GM18867 (cell line): ENCODE results near the gene BPHL.
"Not testable (repeated sequence)": the region's sequence is repeated elsewhere in the genome, so short reads cannot be mapped to it uniquely, and the experiment has no call there.

Source experiments
- ATAC-seq: cut with Tn5 transposase; IDR thresholded peaks from one replicate; pipeline ENCODE4 v1.9.1; 2021; ENCODE audit warnings: mild to moderate bottlenecking, moderate library complexity; ENCODE audit not compliant: unreplicated experiment

BPHL gene

GRCh38 chr6:3118353-3119039 lies at the start of gene BPHL:
Gene BPHL, plus strand, starts transcription at chr6:3118711. Its CDS starts 30 bp downstream, at chr6:3118741.
- peak; percentile 92 for ATAC-seq

- ATAC-seq = no peak
These were observed 46.9 kb upstream of the BPHL start for GRCh38 chr6:3071568-3071967.

- ATAC-seq = no peak
These were observed 45.7 kb upstream of the BPHL start for GRCh38 chr6:3072798-3073197.

GRCh38 chr6:3073382-3073781 lies 45.1 kb upstream of the BPHL start:
- ATAC-seq = no peak

- no peak for ATAC-seq
These were observed 42.8 kb upstream of the BPHL start for GRCh38 chr6:3075772-3076113.

- ATAC-seq = no peak
These were observed 42.2 kb upstream of the BPHL start for GRCh38 chr6:3076320-3076719.

GRCh38 chr6:3077430-3077829 lies 41.1 kb upstream of the BPHL start:
- ATAC-seq = no peak

GRCh38 chr6:3078952-3079351 lies 39.6 kb upstream of the BPHL start:
- ATAC-seq = not testable (repeated sequence)

GRCh38 chr6:3079682-3080081 lies 38.8 kb upstream of the BPHL start:
- no peak for ATAC-seq

- no peak for ATAC-seq
These were observed 36.6 kb upstream of the BPHL start for GRCh38 chr6:3081960-3082359.

GRCh38 chr6:3085074-3085473 lies 33.4 kb upstream of the BPHL start:
- ATAC-seq = no peak

GRCh38 chr6:3086282-3086946 lies 32.1 kb upstream of the BPHL start:
- no peak for ATAC-seq

GRCh38 chr6:3088446-3088845 lies 30.1 kb upstream of the BPHL start:
- no peak for ATAC-seq

GRCh38 chr6:3088968-3089367 lies 29.5 kb upstream of the BPHL start:
- ATAC-seq = no peak

- ATAC-seq = no peak
These were observed 28.5 kb upstream of the BPHL start for GRCh38 chr6:3090013-3090412.

GRCh38 chr6:3094815-3095214 lies 23.7 kb upstream of the BPHL start:
- ATAC-seq = no peak

GRCh38 chr6:3102875-3103274 lies 15.6 kb upstream of the BPHL start:
- no peak for ATAC-seq

- ATAC-seq = no peak
These were observed 9.6 kb upstream of the BPHL start for GRCh38 chr6:3108746-3109414.

- no peak for ATAC-seq
These were observed 8.8 kb upstream of the BPHL start for GRCh38 chr6:3109761-3110160.

GRCh38 chr6:3114377-3114776 lies 4.1 kb upstream of the BPHL start:
- ATAC-seq = no peak

GRCh38 chr6:3117912-3118352 lies 579 bp upstream of the BPHL start:
- ATAC-seq = no peak

- peak; percentile 29 for ATAC-seq
These were observed 671 bp downstream of the BPHL start for GRCh38 chr6:3119040-3119723.
